HG02973 (cell line): Measurements from ENCODE around the gene OBSCN.

Experiments used
- ATAC-seq: cut with Tn5 transposase; IDR thresholded peaks from one replicate; pipeline ENCODE4 v1.9.1; 2021; ENCODE audit warnings: moderate library complexity; ENCODE audit not compliant: unreplicated experiment

Gene OBSCN

GRCh38 chr1:228316589-228317387, 108.9 kb downstream of the OBSCN start:
- no peak for ATAC-seq

- ATAC-seq, result no peak
Measured at GRCh38 chr1:228317411-228317828, 109.6 kb downstream of the OBSCN start.

- ATAC-seq, result no peak
Measured at GRCh38 chr1:228317891-228318810, 110.3 kb downstream of the OBSCN start.

- no peak for ATAC-seq
Measured at GRCh38 chr1:228318823-228319241, 111.0 kb downstream of the OBSCN start.

- no peak for ATAC-seq
Measured at GRCh38 chr1:228319352-228320088, 111.7 kb downstream of the OBSCN start.

- ATAC-seq, result no peak
Measured at GRCh38 chr1:228320394-228320793, 112.5 kb downstream of the OBSCN start.

- ATAC-seq, result no peak
Measured at GRCh38 chr1:228321435-228321834, 113.6 kb downstream of the OBSCN start.

- ATAC-seq, result no peak
Measured at GRCh38 chr1:228321895-228322294, 114.1 kb downstream of the OBSCN start.

- no peak for ATAC-seq
Measured at GRCh38 chr1:228323401-228323800, 115.6 kb downstream of the OBSCN start.

- ATAC-seq, result no peak
Measured at GRCh38 chr1:228325267-228325666, 117.4 kb downstream of the OBSCN start.

- ATAC-seq, result no peak
Measured at GRCh38 chr1:228329887-228330286, 122.0 kb downstream of the OBSCN start.

GRCh38 chr1:228332797-228333738, 125.2 kb downstream of the OBSCN start:
- ATAC-seq, result no peak

GRCh38 chr1:228333739-228334115, 125.9 kb downstream of the OBSCN start:
- ATAC-seq, result no peak

GRCh38 chr1:228334226-228334935, 126.5 kb downstream of the OBSCN start:
- ATAC-seq, result no peak

- no peak for ATAC-seq
Measured at GRCh38 chr1:228334954-228335353, 127.1 kb downstream of the OBSCN start.

- no peak for ATAC-seq
Measured at GRCh38 chr1:228335406-228336307, 127.8 kb downstream of the OBSCN start.

GRCh38 chr1:228336308-228337030, 128.6 kb downstream of the OBSCN start:
- ATAC-seq, result no peak
